HEK293 (cell line): ENCODE results near the gene ADK.

Experiments used
- CTCF ChIA-PET: fragments of 350-600 bp; formaldehyde crosslinking; extraction: SDS; loops from one replicate; lab custom pipeline; 2021; ENCODE audit warnings: antibody characterized with exemption; lab: Yijun Ruan, JAX
- POLR2A ChIA-PET: fragments of 300-600 bp; formaldehyde crosslinking; extraction: SDS; loops from one replicate; lab custom pipeline; 2020; ENCODE audit warnings: antibody characterized with exemption, inconsistent platforms; lab: Yijun Ruan, JAX
- H3K27ac ChIP-seq: fragments of 200-500 bp; sonication (Bioruptor generic); 2 replicates; pipeline ENCODE4 v1.5.1; 2014; ENCODE audit warnings: low read depth, low read length, control low read depth, inconsistent platforms; ENCODE audit errors: extremely low read depth
- H3K36me3 ChIP-seq, 2 experiments: fragments of 200-500 bp in 1 of 2; sonication (Bioruptor generic) in 1 of 2; 1 replicate in 1 of 2; 2 replicates in 1 of 2; pipeline ENCODE4 v1.5.1; 2014 to 2017; ENCODE audit warnings: inconsistent platforms in 2 of 2, low read length in 2 of 2; ENCODE audit not compliant: control insufficient read depth in 2 of 2, insufficient read depth in 1 of 2
- H3K4me1 ChIP-seq: fragments of 200-500 bp; sonication (Bioruptor generic); 2 replicates; pipeline ENCODE4 v1.5.1; 2014; ENCODE audit warnings: mild to moderate bottlenecking, low read length, inconsistent platforms; ENCODE audit not compliant: control insufficient read depth, insufficient read depth
- H3K4me3 ChIP-seq: 2 replicates; pipeline ENCODE4 v1.5.1; 2011; ENCODE audit warnings: low read depth, mild to moderate bottlenecking, control low read depth, low read length, moderate library complexity
- H3K9me3 ChIP-seq: fragments of 200-500 bp; sonication (Bioruptor generic); 2 replicates; pipeline ENCODE4 v1.5.1; 2014; ENCODE audit warnings: low read depth, low read length, inconsistent platforms; ENCODE audit not compliant: control insufficient read depth, insufficient read depth
- CTCF ChIP-seq: fragments of 450-650 bp; formaldehyde crosslinking; IDR thresholded peaks from 2 replicates; pipeline ENCODE4 v1.5.1; 2016; ENCODE audit warnings: missing biosample characterization, missing genetic modification characterization
- FEZF1 ChIP-seq: fragments of 450-650 bp; formaldehyde crosslinking; IDR thresholded peaks from 2 replicates; pipeline ENCODE4 v1.5.1; 2016; ENCODE audit warnings: missing biosample characterization, missing genetic modification characterization
- PRDM6 ChIP-seq: fragments of 450-650 bp; formaldehyde crosslinking; IDR thresholded peaks from 2 replicates; pipeline ENCODE4 v1.5.1; 2017; ENCODE audit warnings: missing biosample characterization, missing genetic modification characterization
- SETDB1 ChIP-seq: IDR thresholded peaks from one replicate; pipeline ENCODE4 v1.6.1; 2017; ENCODE audit warnings: mild to moderate bottlenecking, low read length, moderate library complexity, mixed read lengths; ENCODE audit not compliant: insufficient read length
- TRIM28 ChIP-seq: IDR thresholded peaks from 2 replicates; pipeline ENCODE4 v1.6.1; 2011; ENCODE audit warnings: low read length, control low read depth, borderline replicate concordance
- WT1 ChIP-seq: fragments of 450-650 bp; formaldehyde crosslinking; IDR thresholded peaks from 2 replicates; pipeline ENCODE4 v1.5.1; 2016; ENCODE audit warnings: missing biosample characterization, missing genetic modification characterization
- ZBTB8A ChIP-seq: fragments of 450-650 bp; formaldehyde crosslinking; IDR thresholded peaks from 2 replicates; pipeline ENCODE4 v1.5.1; 2016; ENCODE audit warnings: missing biosample characterization, missing genetic modification characterization
- ZNF121 ChIP-seq: fragments of 450-650 bp; formaldehyde crosslinking; IDR thresholded peaks from 2 replicates; pipeline ENCODE4 v1.5.1; 2016; ENCODE audit warnings: missing biosample characterization, missing genetic modification characterization
- ZNF2 ChIP-seq: fragments of 450-650 bp; formaldehyde crosslinking; IDR thresholded peaks from 2 replicates; pipeline ENCODE4 v1.5.1; 2016; ENCODE audit warnings: missing biosample characterization, missing genetic modification characterization
- ZNF202 ChIP-seq: fragments of 450-650 bp; formaldehyde crosslinking; IDR thresholded peaks from 2 replicates; pipeline ENCODE4 v1.5.1; 2016; ENCODE audit warnings: missing biosample characterization, missing genetic modification characterization, borderline replicate concordance
- ZNF221 ChIP-seq: fragments of 450-650 bp; formaldehyde crosslinking; IDR thresholded peaks from 2 replicates; pipeline ENCODE4 v1.5.1; 2017; ENCODE audit warnings: missing biosample characterization, missing genetic modification characterization, borderline replicate concordance
- ZNF26 ChIP-seq: fragments of 450-650 bp; formaldehyde crosslinking; IDR thresholded peaks from 2 replicates; pipeline ENCODE4 v1.5.1; 2016; ENCODE audit warnings: missing biosample characterization, missing genetic modification characterization
- ZNF280C ChIP-seq: fragments of 450-650 bp; formaldehyde crosslinking; IDR thresholded peaks from 2 replicates; pipeline ENCODE4 v1.5.1; 2016; ENCODE audit warnings: missing biosample characterization, missing genetic modification characterization
- ZNF302 ChIP-seq: fragments of 450-650 bp; formaldehyde crosslinking; IDR thresholded peaks from 2 replicates; pipeline ENCODE4 v1.5.1; 2016; ENCODE audit warnings: missing biosample characterization, missing genetic modification characterization, low read depth
- ZNF394 ChIP-seq: fragments of 450-650 bp; formaldehyde crosslinking; IDR thresholded peaks from 2 replicates; pipeline ENCODE4 v1.5.1; 2016; ENCODE audit warnings: missing biosample characterization, missing genetic modification characterization, mild to moderate bottlenecking, moderate library complexity, borderline replicate concordance
- ZNF416 ChIP-seq: fragments of 450-650 bp; formaldehyde crosslinking; IDR thresholded peaks from 2 replicates; pipeline ENCODE4 v1.5.1; 2016; ENCODE audit warnings: missing biosample characterization, missing genetic modification characterization
- ZNF433 ChIP-seq: fragments of 450-650 bp; formaldehyde crosslinking; IDR thresholded peaks from 2 replicates; pipeline ENCODE4 v1.5.1; 2016; ENCODE audit warnings: missing biosample characterization, missing genetic modification characterization, low read depth
- ZNF514 ChIP-seq: fragments of 450-650 bp; formaldehyde crosslinking; IDR thresholded peaks from 2 replicates; pipeline ENCODE4 v1.5.1; 2016; ENCODE audit warnings: missing biosample characterization, missing genetic modification characterization
- ZNF548 ChIP-seq: fragments of 450-650 bp; formaldehyde crosslinking; IDR thresholded peaks from 2 replicates; pipeline ENCODE4 v1.5.1; 2016; ENCODE audit warnings: missing biosample characterization, missing genetic modification characterization

Gene ADK

GRCh38 chr10:74728225-74728624 lies 577.2 kb downstream of the ADK start:
- ChIA-PET POLR2A (no interaction called here), CTCF (interaction anchor here (0.6 to 1.2 kb wide), 3 partner anchors 10 to 1577 kb away, joined by 3 read pairs; partner anchors contain the start of gene COMTD1)
- Histone ChIP-seq H3K27ac (no peak overlapping the region), H3K36me3 (no peaks in the 10 kb centered on the region), H3K4me1 (no peaks in the 10 kb centered on the region), H3K4me3 (no peak overlapping the region), H3K9me3 (no peaks in the 10 kb centered on the region)
- TF ChIP-seq CTCF (tag by site-specific recombination) (no peak), ZNF121 (tag by site-specific recombination) (no peak), FEZF1 (tag by site-specific recombination) (no peak), ZNF202 (tag by site-specific recombination) (no peak), SETDB1 (no peak), ZNF548 (tag by site-specific recombination) (no peak), ZNF280C (tag by site-specific recombination) (no peak), PRDM6 (tag by site-specific recombination) (no peak), ZNF26 (tag by site-specific recombination) (no peak), ZNF221 (no peak), WT1 (tag by site-specific recombination) (no peak), ZNF416 (tag by site-specific recombination) (no peak), ZNF2 (tag by site-specific recombination) (no peak), ZNF514 (tag by site-specific recombination) (no peak), ZNF394 (no peak)

GRCh38 chr10:74730246-74730645 lies 579.2 kb downstream of the ADK start:
- ChIA-PET CTCF (no interaction called here), POLR2A (no interaction called here)
- Histone ChIP-seq H3K36me3 (no peaks in the 10 kb centered on the region), H3K27ac (no peak overlapping the region), H3K9me3 (no peaks in the 10 kb centered on the region), H3K4me1 (no peaks in the 10 kb centered on the region), H3K4me3 (no peak overlapping the region)
- no peak for TF ChIP-seq ZBTB8A (tag by site-specific recombination)
- TF ChIP-seq TRIM28 = no peak
- TF ChIP-seq ZNF433 (tag by site-specific recombination) = no peak
- no peak for TF ChIP-seq ZNF302
